GM18951 (cell line): Measurements from ENCODE around the gene PRSS57.

Experiments
- POLR2A ChIP-seq: IDR thresholded peaks from 4 replicates; pipeline ENCODE4 v1.6.1; 2011; ENCODE audit warnings: mild to moderate bottlenecking; ENCODE audit not compliant: insufficient read length, insufficient read depth; ENCODE audit errors: extremely low read depth
- in situ Hi-C: fragments of 300-500 bp; cut with MboI; formaldehyde crosslinking; loops from one replicate; pipeline ENCODE4 v1.12.0; 2022; ENCODE audit warnings: low sequenced_read_pairs, mixed read lengths, inconsistent platforms; ENCODE audit not compliant: unreplicated experiment

The PRSS57 gene

GRCh38 chr19:652467-653389 lies 42.5 kb downstream of the PRSS57 start:
- no peak for TF ChIP-seq POLR2A
- in situ Hi-C loops: no loop called here

- in situ Hi-C loops: no loop called here
- TF ChIP-seq POLR2A: no peak
Measured at GRCh38 chr19:651991-652390, 43.3 kb downstream of the PRSS57 start.

GRCh38 chr19:651114-651818 lies 44.0 kb downstream of the PRSS57 start:
- in situ Hi-C loops: no loop called here
- TF ChIP-seq POLR2A: no peak

- in situ Hi-C loops: no loop called here
- TF ChIP-seq POLR2A: no peak
Measured at GRCh38 chr19:650121-650520, 45.1 kb downstream of the PRSS57 start.

DNA sequence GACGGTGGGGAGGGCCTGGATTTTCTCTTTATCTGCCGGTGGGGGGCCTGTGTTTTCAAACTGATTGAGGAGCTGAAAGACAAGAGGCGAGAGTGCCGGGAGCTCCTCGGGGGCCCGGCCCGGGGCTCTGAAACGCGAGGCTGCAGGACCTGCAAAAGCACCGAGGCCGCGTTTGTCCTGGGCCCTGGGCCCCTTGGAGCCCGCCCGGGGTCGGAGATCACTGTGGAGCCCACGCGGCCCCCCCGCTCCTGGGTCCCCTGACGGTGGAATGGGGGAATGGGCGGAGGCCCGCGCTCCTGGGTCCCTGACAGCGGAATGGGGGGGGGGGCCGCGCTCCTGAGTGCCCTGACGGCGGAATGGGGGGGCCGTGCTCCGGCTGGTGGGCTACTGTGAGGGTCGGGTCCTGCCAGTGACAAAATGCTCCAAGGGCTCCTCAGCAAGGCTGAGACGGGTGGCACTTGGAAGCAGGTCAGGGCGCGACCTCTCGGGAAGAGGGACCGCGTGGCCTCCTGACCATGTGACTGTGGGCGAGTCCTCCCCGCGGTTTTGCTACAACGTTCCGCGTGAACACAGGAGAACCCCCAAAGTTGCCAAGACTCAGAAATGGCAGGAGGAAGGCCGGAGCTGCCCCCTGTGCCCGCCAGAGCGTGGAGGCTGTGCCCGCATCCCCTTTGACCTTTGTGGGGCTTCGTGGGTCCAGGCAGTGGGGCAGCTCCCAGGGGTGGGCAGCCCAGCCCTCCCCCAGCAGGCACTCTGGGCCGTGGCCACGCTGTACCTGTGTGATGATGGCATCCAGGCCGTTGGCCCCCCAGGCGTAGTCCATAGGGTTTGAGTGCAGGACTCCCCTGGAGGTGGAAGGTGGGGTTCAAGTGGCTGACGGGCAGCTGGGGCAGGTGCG lies 46.1 kb downstream of the PRSS57 start:
- in situ Hi-C loops: no loop called here
- no peak for TF ChIP-seq POLR2A

DNA sequence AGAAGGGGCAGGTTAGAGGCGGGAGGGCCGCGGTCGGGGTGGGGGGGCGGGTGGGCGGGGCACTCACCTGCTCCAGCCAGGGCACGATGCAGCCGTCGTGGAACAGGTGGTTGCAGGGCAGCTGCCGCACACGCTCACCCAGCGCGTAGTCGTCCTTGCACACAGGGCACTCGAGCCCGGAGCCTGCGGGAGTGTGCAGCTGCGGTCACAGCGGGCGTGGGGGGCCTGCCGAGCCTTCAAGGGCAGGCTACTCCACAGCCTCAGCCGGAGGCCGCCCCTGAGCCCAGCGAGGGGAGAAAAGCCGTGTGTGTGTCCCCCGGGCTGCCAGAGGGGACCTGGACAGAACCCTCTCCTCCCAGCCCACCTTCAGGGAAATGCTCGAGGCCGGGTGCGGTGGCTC lies 46.9 kb downstream of the PRSS57 start:
- in situ Hi-C loops: no loop called here
- no peak for TF ChIP-seq POLR2A

GRCh38 chr19:647566-648284 lies 47.5 kb downstream of the PRSS57 start:
- in situ Hi-C loops: no loop called here
- TF ChIP-seq POLR2A: no peak

DNA sequence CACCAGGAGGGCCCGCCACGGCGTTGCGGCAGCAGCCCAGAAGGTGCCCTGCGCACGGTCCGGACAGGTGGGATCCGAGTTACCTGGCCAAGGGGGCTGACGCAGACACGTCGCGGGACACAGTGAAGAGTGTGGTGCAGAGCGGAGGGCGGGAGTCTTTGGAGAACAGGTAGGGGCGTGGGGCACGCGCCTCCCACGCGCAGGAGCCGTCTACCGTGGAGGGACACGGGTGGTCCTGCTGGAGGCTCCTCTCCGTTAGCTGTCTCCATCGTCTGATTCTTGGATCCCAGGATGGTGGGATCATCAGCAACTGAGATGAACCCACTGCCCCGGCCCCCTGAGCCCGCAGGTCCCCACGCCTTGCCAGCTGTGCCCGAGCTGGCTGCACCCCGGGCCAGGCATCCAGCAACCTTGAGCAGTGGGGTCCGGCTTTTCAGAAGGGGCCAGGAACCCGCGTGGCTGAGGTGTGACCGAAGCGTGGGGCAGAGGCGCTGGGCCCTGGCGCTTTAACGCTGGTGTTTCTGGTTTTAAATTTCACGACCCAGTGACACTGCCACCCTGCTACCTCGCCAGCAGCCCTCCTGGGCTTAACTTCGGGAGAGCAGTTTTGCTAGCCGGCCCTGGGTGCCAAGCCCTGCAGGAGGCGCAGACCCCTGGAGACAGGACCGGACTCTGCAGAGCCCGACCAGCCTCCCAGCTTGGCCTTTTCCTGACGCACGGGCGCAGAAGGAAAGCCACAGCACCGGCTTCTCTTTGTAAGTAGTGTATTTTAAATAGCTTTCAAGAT lies 48.3 kb downstream of the PRSS57 start:
- TF ChIP-seq POLR2A: no peak
- in situ Hi-C loops: no loop called here

DNA sequence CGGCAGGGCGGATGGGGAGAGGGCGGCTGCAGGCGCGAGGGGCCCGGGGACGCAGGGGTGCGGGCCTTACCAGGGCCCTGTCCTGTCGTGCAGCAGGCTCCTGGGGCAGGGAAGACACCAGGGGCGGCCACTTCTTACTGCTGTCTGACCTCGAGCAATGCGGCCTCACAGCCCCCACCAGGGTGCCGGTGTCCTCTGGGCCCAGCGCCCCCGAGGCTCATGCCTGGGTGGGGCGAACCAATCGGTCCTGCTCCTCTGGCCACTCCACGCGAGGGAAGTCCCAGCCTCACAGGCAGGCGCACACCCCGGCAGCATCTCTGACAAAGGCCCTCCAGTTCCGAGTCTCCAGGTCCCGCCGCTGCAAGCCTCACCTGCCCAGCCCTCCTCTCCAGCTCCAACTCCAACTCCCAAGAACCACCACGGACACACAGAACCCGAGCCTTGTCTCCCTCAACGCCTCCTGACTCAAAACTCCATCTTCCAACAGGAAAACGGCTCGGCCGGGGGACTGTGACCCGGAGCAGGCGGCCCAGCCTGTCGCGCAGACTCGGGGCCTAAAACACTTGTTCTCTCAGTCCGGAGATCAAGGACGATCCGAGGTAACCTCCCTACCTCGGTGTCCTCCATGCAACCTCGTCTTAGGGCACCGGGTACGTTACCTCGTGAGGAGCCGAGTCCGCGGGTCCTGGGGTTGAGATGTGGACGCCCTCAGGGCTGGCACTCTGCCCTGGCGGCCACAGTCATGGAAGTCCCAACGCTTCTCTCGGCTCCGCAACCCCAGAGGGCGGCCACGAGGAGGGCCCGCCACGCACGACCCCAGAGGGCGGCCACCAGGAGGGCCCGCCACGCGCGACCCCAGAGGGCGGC lies 49.1 kb downstream of the PRSS57 start:
- in situ Hi-C loops: no loop called here
- no peak for TF ChIP-seq POLR2A

DNA sequence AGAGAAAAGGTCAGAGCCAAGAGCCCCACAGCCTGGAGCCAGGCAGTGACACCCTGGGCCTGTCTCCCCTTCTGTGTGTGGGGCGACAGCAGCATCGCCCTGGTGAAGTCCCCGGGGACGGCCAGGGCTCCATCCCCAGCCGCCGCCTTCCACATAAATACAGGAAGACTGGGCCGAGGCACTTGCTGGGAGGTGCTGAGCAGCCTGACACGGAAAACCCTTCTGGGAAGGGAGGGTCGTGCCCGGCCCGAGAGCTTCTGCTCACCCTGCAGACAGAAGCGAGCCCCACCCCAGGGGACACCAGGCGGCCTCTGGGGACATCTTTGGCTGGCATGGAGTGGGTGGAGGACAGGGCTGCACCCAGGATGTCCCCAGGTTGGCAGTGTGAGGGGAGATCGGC lies 50.5 kb downstream of the PRSS57 start:
- in situ Hi-C loops: no loop called here
- TF ChIP-seq POLR2A: no peak

- in situ Hi-C loops: no loop called here
- TF ChIP-seq POLR2A: no peak
Measured at GRCh38 chr19:644363-644762, 50.9 kb downstream of the PRSS57 start.

DNA sequence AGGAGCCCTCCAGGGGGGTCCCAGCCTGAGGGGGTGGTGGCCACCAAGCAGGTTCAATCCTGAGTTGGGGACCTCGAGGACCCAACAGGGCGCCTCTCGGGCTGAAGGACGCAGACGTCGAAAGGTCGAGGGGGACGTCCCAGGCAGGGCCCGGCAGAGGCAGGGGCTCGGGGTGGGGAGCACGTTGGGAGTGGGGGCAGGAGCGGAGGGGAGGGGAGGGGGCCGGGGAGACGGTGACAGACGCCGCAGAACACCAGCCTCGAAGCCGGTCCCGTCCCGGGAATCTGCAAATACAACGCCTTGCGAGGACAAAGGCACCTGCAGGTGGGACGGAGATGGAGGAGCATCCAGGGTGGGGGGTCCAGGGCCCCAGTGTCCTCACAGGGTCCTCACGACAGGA lies 51.5 kb downstream of the PRSS57 start:
- in situ Hi-C loops: no loop called here
- no peak for TF ChIP-seq POLR2A
